Keratinocyte (primary cell): Measurements from ENCODE around the gene CISD3. TPM values are rescaled to one million over a fixed set of nuclear protein-coding genes. Genes with fewer than 3 reads are reported as not detected.

ENCODE experiments used
- DNase-seq: peaks from one replicate; pipeline ENCODE4 v3.0.0-alpha.2; 2011; ENCODE audit warnings: low read depth, missing footprints, low spot score
- FAIRE-seq: peaks from 2 replicates; lab custom pipeline; 2011; peaks lifted over from hg19 to GRCh38; lab: Jason Lieb, UNC
- H2AFZ ChIP-seq: 2 replicates; pipeline ENCODE4 v1.6.0; 2012; ENCODE audit warnings: low read length, control low read depth, inconsistent platforms; ENCODE audit not compliant: control insufficient read depth
- H3K27ac ChIP-seq: 2 replicates; pipeline ENCODE4 v1.5.1; 2011; ENCODE audit warnings: low read length; ENCODE audit not compliant: control insufficient read depth, insufficient read depth
- H3K27me3 ChIP-seq: 3 replicates; pipeline ENCODE4 v1.6.0; 2011; ENCODE audit warnings: low read length; ENCODE audit not compliant: control insufficient read depth, insufficient read depth; ENCODE audit errors: extremely low read depth
- H3K36me3 ChIP-seq, 2 experiments: 2 replicates in 1 of 2; 3 replicates in 1 of 2; pipeline ENCODE4 v1.5.1; 2011; ENCODE audit warnings: low read length in 2 of 2, mild to moderate bottlenecking in 1 of 2; ENCODE audit not compliant: control insufficient read depth in 2 of 2, insufficient read depth in 2 of 2; ENCODE audit errors: extremely low read depth in 1 of 2
- H3K4me1 ChIP-seq: 3 replicates; pipeline ENCODE4 v1.5.1; 2011; ENCODE audit warnings: low read length; ENCODE audit not compliant: control insufficient read depth, insufficient read depth; ENCODE audit errors: extremely low read depth
- H3K4me2 ChIP-seq: 3 replicates; pipeline ENCODE4 v1.6.0; 2011; ENCODE audit warnings: low read depth, low read length; ENCODE audit not compliant: control insufficient read depth, insufficient read depth; ENCODE audit errors: extremely low read depth
- H3K4me3 ChIP-seq, 3 experiments: fragments of 200-600 bp in 1 of 3; sonication (generic) in 1 of 3; 2 replicates in 2 of 3; 3 replicates in 1 of 3; pipeline ENCODE4 v1.5.1; 2011 to 2016; ENCODE audit warnings: low read length in 3 of 3, mild to moderate bottlenecking in 3 of 3, control low read depth in 2 of 3, inconsistent platforms in 1 of 3, low read depth in 1 of 3, mixed read lengths in 1 of 3, mixed run types in 1 of 3, moderate library complexity in 1 of 3; ENCODE audit not compliant: control insufficient read depth in 2 of 3, insufficient read depth in 2 of 3; ENCODE audit errors: extremely low read depth in 1 of 3
- H3K79me2 ChIP-seq: 2 replicates; pipeline ENCODE4 v1.6.0; 2012; ENCODE audit warnings: low read length; ENCODE audit not compliant: control insufficient read depth, insufficient read depth
- H3K9ac ChIP-seq: 3 replicates; pipeline ENCODE4 v1.6.0; 2011; ENCODE audit warnings: low read length; ENCODE audit not compliant: control insufficient read depth, insufficient read depth; ENCODE audit errors: extremely low read depth
- H3K9me1 ChIP-seq: 3 replicates; pipeline ENCODE4 v1.6.0; 2011; ENCODE audit warnings: low read length; ENCODE audit not compliant: control insufficient read depth, insufficient read depth; ENCODE audit errors: extremely low read depth
- H3K9me3 ChIP-seq: 2 replicates; pipeline ENCODE4 v1.5.1; 2012; ENCODE audit warnings: low read depth, low read length; ENCODE audit not compliant: control insufficient read depth
- H4K20me1 ChIP-seq: 3 replicates; pipeline ENCODE4 v1.6.0; 2011; ENCODE audit warnings: low read length; ENCODE audit not compliant: control insufficient read depth, insufficient read depth; ENCODE audit errors: extremely low read depth
- EZH2 ChIP-seq: IDR thresholded peaks from one replicate; pipeline ENCODE4 v1.6.1; 2012; ENCODE audit warnings: inconsistent platforms, mild to moderate bottlenecking, low read length, moderate library complexity
- dilution Hi-C: fragments of 300-500 bp; cut with MboI; formaldehyde crosslinking; loops from one replicate; pipeline ENCODE4 v1.7.0; 2020; ENCODE audit warnings: low sequenced_read_pairs; ENCODE audit not compliant: extremely low pct_ligation_motif_present
- polyA plus RNA-seq, 5 experiments: library from polyadenylated mRNA; depleted of rRNA in 3 of 5; stranded (reverse) in 3 of 5; stranded (forward) in 1 of 5; unstranded in 1 of 5; fragments of >200 nt; gene quantifications; 1 replicate in 1 of 5; 2 replicates in 3 of 5; 3 replicates in 1 of 5; pipeline versions ENCODE4 v1.2.1 to v1.2.3, GENCODE V29; 2011 to 2012; ENCODE audit warnings: missing spikeins in 2 of 5, low read depth in 1 of 5, low replicate concordance in 1 of 5
- TF ChIP-seq, protein P1 (sequence below), 3 experiments: IDR thresholded peaks in 1 of 3; conservative IDR thresholded peaks in 1 of 3; optimal IDR thresholded peaks in 1 of 3; 2 replicates in 2 of 3; 3 replicates in 1 of 3; pipeline versions ENCODE3 to v1.5.1; 2011; ENCODE audit warnings: low read length in 3 of 3, mild to moderate bottlenecking in 3 of 3, moderate library complexity in 2 of 3, control low read depth in 1 of 3, inconsistent platforms in 1 of 3; ENCODE audit not compliant: insufficient read depth in 2 of 3; ENCODE audit errors: extremely low read depth in 1 of 3

Gene CISD3
- polyA plus RNA-seq, 1 donor (not counting 4 experiments of a cell fraction or from before 2014, with no cell fraction given) = 17.1 TPM

DNA sequence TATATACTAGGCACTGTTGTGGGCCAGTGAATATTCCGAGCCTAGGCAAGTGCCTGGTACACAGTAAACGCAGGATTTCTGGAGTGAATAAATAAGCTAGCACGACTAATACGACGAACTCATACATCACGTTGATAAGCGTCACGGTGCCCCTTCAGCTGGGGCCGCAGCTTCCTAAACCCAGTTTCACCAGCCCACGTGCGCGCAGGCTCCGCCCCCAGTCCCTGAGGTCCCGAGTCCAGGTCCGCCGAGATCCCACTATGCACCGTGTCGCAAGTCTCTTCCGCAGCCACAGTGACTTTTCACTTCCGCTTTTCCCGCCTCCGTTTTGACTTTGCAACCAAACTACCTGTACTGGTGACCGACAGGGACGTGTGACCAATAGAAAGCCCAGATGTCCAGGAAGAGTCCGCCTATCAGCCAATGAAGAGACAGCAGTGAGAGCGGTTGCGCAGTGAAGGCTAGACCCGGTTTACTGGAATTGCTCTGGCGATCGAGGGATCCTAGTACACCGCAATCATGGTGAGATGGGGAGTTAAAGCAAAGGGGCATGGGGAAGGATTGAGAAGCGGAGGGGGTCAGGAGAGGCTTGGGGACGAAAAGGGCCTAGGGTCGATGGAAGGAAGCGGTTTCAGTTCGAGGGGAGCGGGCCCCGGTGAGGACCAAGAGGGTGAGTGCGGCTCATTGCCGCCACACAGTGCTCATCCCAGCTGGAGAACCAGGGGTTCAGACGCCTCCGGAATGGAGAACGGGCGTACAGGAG, 22.3 kb downstream of the CISD3 start, which contains the start of gene PSMB3:
TSS of gene PSMB3 (plus strand) at position 434 of the 763 bp plus-strand sequence. CDS start at position 520, 86 bp downstream.
- peak within 1 kb of the TSS; percentile 94 for H3K9ac ChIP-seq
- H3K79me2 ChIP-seq = peaks cover 34% of the 10 kb centered on the region
- no peak for FAIRE-seq
- dilution Hi-C loops = no loop called here
- H3K9me3 ChIP-seq = no peaks in the 10 kb centered on the region
- H3K27ac ChIP-seq = peak within 1 kb of the TSS; percentile 92
- peaks cover 2 to 20% of the 10 kb centered on the region in 2 experiments for H3K36me3 ChIP-seq
- H4K20me1 ChIP-seq = no peaks in the 10 kb centered on the region
- no peaks in the 10 kb centered on the region for H3K9me1 ChIP-seq
- peak within 1 kb of the TSS; percentile 96 for H2AFZ ChIP-seq
- DNase-seq = peak; percentile 99
- TF ChIP-seq EZH2 = no peak
- TF ChIP-seq, protein P1, sequence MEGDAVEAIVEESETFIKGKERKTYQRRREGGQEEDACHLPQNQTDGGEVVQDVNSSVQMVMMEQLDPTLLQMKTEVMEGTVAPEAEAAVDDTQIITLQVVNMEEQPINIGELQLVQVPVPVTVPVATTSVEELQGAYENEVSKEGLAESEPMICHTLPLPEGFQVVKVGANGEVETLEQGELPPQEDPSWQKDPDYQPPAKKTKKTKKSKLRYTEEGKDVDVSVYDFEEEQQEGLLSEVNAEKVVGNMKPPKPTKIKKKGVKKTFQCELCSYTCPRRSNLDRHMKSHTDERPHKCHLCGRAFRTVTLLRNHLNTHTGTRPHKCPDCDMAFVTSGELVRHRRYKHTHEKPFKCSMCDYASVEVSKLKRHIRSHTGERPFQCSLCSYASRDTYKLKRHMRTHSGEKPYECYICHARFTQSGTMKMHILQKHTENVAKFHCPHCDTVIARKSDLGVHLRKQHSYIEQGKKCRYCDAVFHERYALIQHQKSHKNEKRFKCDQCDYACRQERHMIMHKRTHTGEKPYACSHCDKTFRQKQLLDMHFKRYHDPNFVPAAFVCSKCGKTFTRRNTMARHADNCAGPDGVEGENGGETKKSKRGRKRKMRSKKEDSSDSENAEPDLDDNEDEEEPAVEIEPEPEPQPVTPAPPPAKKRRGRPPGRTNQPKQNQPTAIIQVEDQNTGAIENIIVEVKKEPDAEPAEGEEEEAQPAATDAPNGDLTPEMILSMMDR (optimal IDR thresholded peaks at IDR 0.05 in 1 of 3, IDR thresholded peaks at IDR 0.05 in 1 of 3, conservative IDR thresholded peaks at IDR 0.05 in 1 of 3; ENCODE audit: extremely low read depth in 1 of 3, insufficient read depth in 2 of 3, low read length in 3 of 3) = no peak
- peak within 1 kb of the TSS; percentile 78 to 100 (median 97) for H3K4me3 ChIP-seq
- no peaks in the 10 kb centered on the region for H3K27me3 ChIP-seq
- peaks cover 19% of the 10 kb centered on the region for H3K4me1 ChIP-seq
- peak within 1 kb of the TSS; percentile 94 for H3K4me2 ChIP-seq

DNA sequence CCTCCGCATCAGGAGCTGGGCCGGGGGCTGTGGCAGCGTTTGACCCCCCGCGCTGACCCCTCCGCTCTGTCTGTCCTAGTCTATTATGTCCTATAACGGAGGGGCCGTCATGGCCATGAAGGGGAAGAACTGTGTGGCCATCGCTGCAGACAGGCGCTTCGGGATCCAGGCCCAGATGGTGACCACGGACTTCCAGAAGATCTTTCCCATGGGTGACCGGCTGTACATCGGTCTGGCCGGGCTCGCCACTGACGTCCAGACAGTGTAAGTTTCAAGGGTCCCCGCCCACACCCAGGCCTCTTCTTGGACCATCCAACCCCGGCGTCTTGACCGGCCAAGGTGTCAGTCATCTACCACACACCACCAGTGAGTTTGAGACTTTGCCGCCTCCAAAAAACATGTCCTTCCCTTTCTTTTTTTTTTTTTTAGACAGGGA, 22.9 kb downstream of the CISD3 start:
- dilution Hi-C loops = no loop called here
- peak overlapping the region; percentile 84 for H3K27ac ChIP-seq
- H2AFZ ChIP-seq = peak overlapping the region; percentile 96
- FAIRE-seq = no peak
- peaks cover 2 to 20% of the 10 kb centered on the region in 2 experiments for H3K36me3 ChIP-seq
- H3K79me2 ChIP-seq = peaks cover 29% of the 10 kb centered on the region
- peak overlapping the region; percentile 94 for H3K4me2 ChIP-seq
- no peaks in the 10 kb centered on the region for H3K9me1 ChIP-seq
- H3K4me3 ChIP-seq = peak overlapping the region; percentile 78 to 100 (median 97)
- peak overlapping the region; percentile 94 for H3K9ac ChIP-seq
- H3K27me3 ChIP-seq = no peaks in the 10 kb centered on the region
- DNase-seq = no peak
- TF ChIP-seq, protein P1 (optimal IDR thresholded peaks at IDR 0.05 in 1 of 3, IDR thresholded peaks at IDR 0.05 in 1 of 3, conservative IDR thresholded peaks at IDR 0.05 in 1 of 3; ENCODE audit: extremely low read depth in 1 of 3, insufficient read depth in 2 of 3, low read length in 3 of 3) = no peak
- TF ChIP-seq EZH2 = no peak
- no peaks in the 10 kb centered on the region for H3K9me3 ChIP-seq
- peaks cover 19% of the 10 kb centered on the region for H3K4me1 ChIP-seq
- no peaks in the 10 kb centered on the region for H4K20me1 ChIP-seq
